KOPT-K1 (cell line): Measurements from ENCODE around the gene TTC39C.

Experiments used
- H3K27ac ChIP-seq: fragments of 200-600 bp; sonication (generic); 2 replicates; pipeline ENCODE4 v1.5.1; 2016; ENCODE audit warnings: antibody characterized with exemption, mild to moderate bottlenecking, low read depth, low read length; ENCODE audit not compliant: poor library complexity, severe bottlenecking
- H3K36me3 ChIP-seq: fragments of 200-600 bp; sonication (generic); 2 replicates; pipeline ENCODE4 v1.5.1; 2017; ENCODE audit warnings: antibody characterized with exemption, mild to moderate bottlenecking, low read length, moderate library complexity; ENCODE audit not compliant: insufficient read depth
- H3K9me3 ChIP-seq: fragments of 200-600 bp; sonication (generic); 2 replicates; pipeline ENCODE4 v1.5.1; 2017; ENCODE audit warnings: antibody characterized with exemption, low read length, mild to moderate bottlenecking; ENCODE audit not compliant: insufficient read depth, poor library complexity, severe bottlenecking

TTC39C gene

GRCh38 chr18:24095976-24096375 is 81.4 kb downstream of the TTC39C start:
- H3K27ac ChIP-seq = no peak overlapping the region
- peaks cover 12% of the 10 kb centered on the region for H3K9me3 ChIP-seq
- peaks cover 20% of the 10 kb centered on the region for H3K36me3 ChIP-seq

- peaks cover 6% of the 10 kb centered on the region; the same call in 1 of the 2 replicates for H3K36me3 ChIP-seq
- H3K9me3 ChIP-seq = no peaks in the 10 kb centered on the region
- H3K27ac ChIP-seq = no peak overlapping the region
These were observed 88.9 kb downstream of the TTC39C start for GRCh38 chr18:24103320-24104021.

GRCh38 chr18:24104486-24104885 is 89.9 kb downstream of the TTC39C start:
- H3K27ac ChIP-seq = no peak overlapping the region
- H3K9me3 ChIP-seq = no peaks in the 10 kb centered on the region
- H3K36me3 ChIP-seq = peaks cover 6% of the 10 kb centered on the region; the same call in 1 of the 2 replicates

GRCh38 chr18:24108641-24109040 is 94.1 kb downstream of the TTC39C start:
- peaks cover 2% of the 10 kb centered on the region; the same call in 1 of the 2 replicates for H3K36me3 ChIP-seq
- H3K9me3 ChIP-seq = no peaks in the 10 kb centered on the region
- H3K27ac ChIP-seq = no peak overlapping the region

GRCh38 chr18:24111936-24112335 is 97.4 kb downstream of the TTC39C start:
- H3K36me3 ChIP-seq = peaks cover 12% of the 10 kb centered on the region; the same call in 1 of the 2 replicates
- no peak overlapping the region for H3K27ac ChIP-seq
- H3K9me3 ChIP-seq = no peaks in the 10 kb centered on the region

GRCh38 chr18:24112464-24112863 is 97.9 kb downstream of the TTC39C start:
- no peak overlapping the region for H3K27ac ChIP-seq
- peaks cover 12% of the 10 kb centered on the region; the same call in 1 of the 2 replicates for H3K36me3 ChIP-seq
- no peaks in the 10 kb centered on the region for H3K9me3 ChIP-seq

- Histone ChIP-seq H3K27ac (no peak overlapping the region), H3K36me3 (peaks cover 12% of the 10 kb centered on the region; the same call in 1 of the 2 replicates), H3K9me3 (no peaks in the 10 kb centered on the region)
These were observed 98.5 kb downstream of the TTC39C start for GRCh38 chr18:24112874-24113615.

GRCh38 chr18:24114924-24115549 is 100.5 kb downstream of the TTC39C start:
- H3K36me3 ChIP-seq = peaks cover 12% of the 10 kb centered on the region; the same call in 1 of the 2 replicates
- no peaks in the 10 kb centered on the region for H3K9me3 ChIP-seq
- H3K27ac ChIP-seq = no peak overlapping the region

- Histone ChIP-seq H3K9me3 (no peaks in the 10 kb centered on the region), H3K27ac (no peak overlapping the region), H3K36me3 (peaks cover 13% of the 10 kb centered on the region; the same call in 1 of the 2 replicates)
These were observed 101.1 kb downstream of the TTC39C start for GRCh38 chr18:24115628-24116027.

GRCh38 chr18:24118750-24119577 is 104.4 kb downstream of the TTC39C start:
- peaks cover 13% of the 10 kb centered on the region; the same call in 1 of the 2 replicates for H3K36me3 ChIP-seq
- no peak overlapping the region for H3K27ac ChIP-seq

GRCh38 chr18:24120676-24121075 is 106.1 kb downstream of the TTC39C start:
- Histone ChIP-seq H3K27ac (no peak overlapping the region), H3K36me3 (peaks cover 17% of the 10 kb centered on the region; the same call in 1 of the 2 replicates)

More at GRCh38 chr18:24118750-24119577, 104.4 kb downstream of the TTC39C start:
- no peaks in the 10 kb centered on the region for H3K9me3 ChIP-seq

GRCh38 chr18:24121625-24122024 is 107.1 kb downstream of the TTC39C start:
- Histone ChIP-seq H3K36me3 (peaks cover 22% of the 10 kb centered on the region; the same call in 1 of the 2 replicates), H3K9me3 (no peaks in the 10 kb centered on the region), H3K27ac (no peak overlapping the region)

More at GRCh38 chr18:24120676-24121075, 106.1 kb downstream of the TTC39C start:
- no peaks in the 10 kb centered on the region for H3K9me3 ChIP-seq

GRCh38 chr18:24126155-24126961 is 111.8 kb downstream of the TTC39C start:
- Histone ChIP-seq H3K9me3 (no peaks in the 10 kb centered on the region), H3K36me3 (peaks cover 36% of the 10 kb centered on the region; the same call in 1 of the 2 replicates), H3K27ac (no peak overlapping the region)

GRCh38 chr18:24127735-24128134 is 113.2 kb downstream of the TTC39C start:
- peaks cover 47% of the 10 kb centered on the region for H3K36me3 ChIP-seq
- no peak overlapping the region for H3K27ac ChIP-seq
- no peaks in the 10 kb centered on the region for H3K9me3 ChIP-seq
